GM18511 (cell line): Measurements from ENCODE around the gene HNF4A.

Experiments
- ATAC-seq: cut with Tn5 transposase; IDR thresholded peaks from one replicate; pipeline ENCODE4 v1.9.1; 2021; ENCODE audit warnings: mild to moderate bottlenecking, moderate library complexity; ENCODE audit not compliant: unreplicated experiment

HNF4A gene

GRCh38 chr20:44439318-44439717, 83.8 kb downstream of the HNF4A start:
- no peak for ATAC-seq

- ATAC-seq: no peak
Measured at GRCh38 chr20:44442298-44443070, 87.0 kb downstream of the HNF4A start.

GRCh38 chr20:44445742-44446710, 90.5 kb downstream of the HNF4A start:
- no peak for ATAC-seq

- ATAC-seq: no peak
Measured at GRCh38 chr20:44447827-44448419, 92.4 kb downstream of the HNF4A start.

GRCh38 chr20:44448753-44449546, 93.5 kb downstream of the HNF4A start:
- ATAC-seq: no peak

GRCh38 chr20:44449864-44450263, 94.4 kb downstream of the HNF4A start:
- no peak for ATAC-seq

- ATAC-seq: no peak
Measured at GRCh38 chr20:44450281-44450889, 94.9 kb downstream of the HNF4A start.

GRCh38 chr20:44450903-44451450, 95.5 kb downstream of the HNF4A start:
- no peak for ATAC-seq

- ATAC-seq: no peak
Measured at GRCh38 chr20:44454306-44454963, 98.9 kb downstream of the HNF4A start.

GRCh38 chr20:44455126-44455525, 99.6 kb downstream of the HNF4A start:
- no peak for ATAC-seq

- ATAC-seq: no peak
Measured at GRCh38 chr20:44456611-44457010, 101.1 kb downstream of the HNF4A start.

- ATAC-seq: no peak
Measured at GRCh38 chr20:44457016-44457415, 101.5 kb downstream of the HNF4A start.

GRCh38 chr20:44459271-44459670, 103.8 kb downstream of the HNF4A start:
- no peak for ATAC-seq

GRCh38 chr20:44460795-44461141, 105.3 kb downstream of the HNF4A start:
- ATAC-seq: no peak

- no peak for ATAC-seq
Measured at GRCh38 chr20:44461142-44461802, 105.8 kb downstream of the HNF4A start.

GRCh38 chr20:44461803-44462174, 106.3 kb downstream of the HNF4A start:
- no peak for ATAC-seq

GRCh38 chr20:44463466-44463865, 108.0 kb downstream of the HNF4A start:
- ATAC-seq: no peak

GRCh38 chr20:44464514-44464913, 109.0 kb downstream of the HNF4A start:
- ATAC-seq: no peak

GRCh38 chr20:44465001-44465560, 109.6 kb downstream of the HNF4A start:
- no peak for ATAC-seq
